SK-N-SH (cell line): ENCODE results near the gene MAPK9. TPM values are rescaled to one million over a fixed set of nuclear protein-coding genes. Genes with fewer than 3 reads are reported as not detected.

Source experiments
- CTCF ChIA-PET: fragments of 300-600, 350-600 bp; formaldehyde crosslinking; extraction: SDS; loops from one replicate; lab custom pipeline; 2021; lab: Yijun Ruan, JAX
- POLR2A ChIA-PET: fragments of 350-600 bp; sonication (Branson Sonifier 250); formaldehyde crosslinking; extraction: SDS; loops from one replicate; lab custom pipeline; 2020; ENCODE audit warnings: antibody characterized with exemption, inconsistent platforms; lab: Yijun Ruan, JAX
- DNase-seq: peaks from one replicate; pipeline ENCODE4 v3.0.0; 2012
- H2AFZ ChIP-seq: fragments of 200-600 bp; sonication (generic); 2 replicates; pipeline ENCODE4 v1.8.1; 2016; ENCODE audit warnings: antibody characterized with exemption, mild to moderate bottlenecking, low read depth
- H3F3A ChIP-seq: fragments of 200-600 bp; sonication (generic); replicated peaks from 2 replicates; pipeline ENCODE3; 2016; ENCODE audit warnings: antibody characterized with exemption, mild to moderate bottlenecking; ENCODE audit not compliant: insufficient read depth
- H3K27ac ChIP-seq, 2 experiments: fragments of 200-500 bp in 1 of 2; fragments of 200-600 bp in 1 of 2; sonication (Bioruptor generic) in 1 of 2; sonication (generic), shearing (Covaris generic) in 1 of 2; 2 replicates each; pipeline versions ENCODE4 v1.5.1 to v1.6.1; 2014 to 2016; ENCODE audit warnings: low read depth in 2 of 2, inconsistent platforms in 1 of 2, low read length in 1 of 2, mild to moderate bottlenecking in 1 of 2, mixed read lengths in 1 of 2
- H3K27me3 ChIP-seq: fragments of 200-600 bp; sonication (generic), shearing (Covaris generic); 2 replicates; pipeline ENCODE4 v1.6.1; 2016; ENCODE audit warnings: mixed run types; ENCODE audit not compliant: insufficient read depth
- H3K36me3 ChIP-seq, 2 experiments: fragments of 200-500 bp in 1 of 2; fragments of 200-600 bp in 1 of 2; sonication (Bioruptor generic) in 1 of 2; sonication (generic) in 1 of 2; replicated peaks in 1 of 2; 2 replicates each; pipeline versions ENCODE3 to v1.5.1; 2014 to 2016; ENCODE audit warnings: low read length in 1 of 2, mild to moderate bottlenecking in 1 of 2; ENCODE audit not compliant: insufficient read depth in 2 of 2, control insufficient read depth in 1 of 2
- H3K4me1 ChIP-seq, 2 experiments: fragments of 200-500 bp in 1 of 2; fragments of 200-600 bp in 1 of 2; sonication (Bioruptor generic) in 1 of 2; sonication (generic), shearing (Covaris generic) in 1 of 2; 2 replicates each; pipeline versions ENCODE4 v1.5.1 to v1.6.1; 2014 to 2016; ENCODE audit warnings: low read depth in 1 of 2, low read length in 1 of 2, mixed run types in 1 of 2; ENCODE audit not compliant: insufficient read depth in 2 of 2, control insufficient read depth in 1 of 2
- H3K4me2 ChIP-seq: fragments of 200-600 bp; sonication (generic), shearing (Covaris generic); 2 replicates; pipeline ENCODE4 v1.6.1; 2017; ENCODE audit warnings: mixed run types
- H3K4me3 ChIP-seq, 2 experiments: fragments of 200-500 bp in 1 of 2; fragments of 200-600 bp in 1 of 2; sonication (Bioruptor generic) in 1 of 2; sonication (generic), shearing (Covaris generic) in 1 of 2; 2 replicates each; pipeline versions ENCODE4 v1.5.1 to v1.8.1; 2014 to 2016; ENCODE audit warnings: low read depth in 2 of 2, inconsistent platforms in 1 of 2, low read length in 1 of 2, mild to moderate bottlenecking in 1 of 2, mixed read lengths in 1 of 2, moderate library complexity in 1 of 2
- H3K79me2 ChIP-seq: fragments of 200-600 bp; sonication (generic); 2 replicates; pipeline ENCODE4 v1.8.1; 2017; ENCODE audit warnings: mild to moderate bottlenecking; ENCODE audit not compliant: insufficient read depth
- H3K9ac ChIP-seq: fragments of 200-600 bp; sonication (generic); 2 replicates; pipeline ENCODE4 v1.6.1; 2017; ENCODE audit warnings: mixed run types
- H3K9me2 ChIP-seq: fragments of 200-600 bp; sonication (generic); 2 replicates; pipeline ENCODE4 v1.6.1; 2017; ENCODE audit warnings: mixed run types
- H3K9me3 ChIP-seq: fragments of 200-600 bp; sonication (generic); 2 replicates; pipeline ENCODE4 v1.6.1; 2017; ENCODE audit warnings: mixed run types, mild to moderate bottlenecking, moderate library complexity
- H4K20me1 ChIP-seq: fragments of 200-600 bp; sonication (generic); 2 replicates; pipeline ENCODE4 v1.6.1; 2017; ENCODE audit warnings: mild to moderate bottlenecking, mixed run types; ENCODE audit not compliant: insufficient read depth
- CHD2 ChIP-seq: fragments of 150-350 bp; IDR thresholded peaks from 2 replicates; pipeline ENCODE4 v1.6.1; 2018; ENCODE audit warnings: low read length; ENCODE audit not compliant: partially characterized antibody
- ELF1 ChIP-seq: IDR thresholded peaks from 2 replicates; pipeline ENCODE4 v1.4.0; 2012
- EZH2phosphoT487 ChIP-seq: fragments of 200-600 bp; sonication (generic); IDR thresholded peaks from 2 replicates; pipeline ENCODE4 v1.6.1; 2017; ENCODE audit warnings: low read depth, mixed run types, mild to moderate bottlenecking, antibody characterized with exemption, moderate library complexity, borderline replicate concordance
- FOXJ3 ChIP-seq: sonication (generic); formaldehyde crosslinking; IDR thresholded peaks from 2 replicates; pipeline ENCODE4 v1.5.1; 2020; ENCODE audit warnings: mild to moderate bottlenecking, missing genetic modification reagents
- GABPA ChIP-seq: IDR thresholded peaks from 2 replicates; pipeline ENCODE4 v1.4.0; 2012; ENCODE audit warnings: low read depth, mild to moderate bottlenecking
- JUND ChIP-seq: IDR thresholded peaks from 2 replicates; pipeline ENCODE4 v1.4.0; 2012
- MEF2A ChIP-seq: IDR thresholded peaks from 2 replicates; pipeline ENCODE4 v1.4.0; 2012; ENCODE audit warnings: low read depth, borderline replicate concordance
- MXI1 ChIP-seq: IDR thresholded peaks from 2 replicates; pipeline ENCODE4 v1.6.1; 2012; ENCODE audit warnings: mild to moderate bottlenecking, low read depth, low read length, improper control_type of control experiment
- RAD21 ChIP-seq: IDR thresholded peaks from 2 replicates; pipeline ENCODE4 v1.6.1; 2012; ENCODE audit warnings: mild to moderate bottlenecking, low read length
- RCOR1 ChIP-seq: fragments of 150-350 bp; IDR thresholded peaks from 2 replicates; pipeline ENCODE4 v1.6.1; 2017; ENCODE audit warnings: antibody characterized with exemption, low read length
- RFX5 ChIP-seq: IDR thresholded peaks from 2 replicates; pipeline ENCODE4 v1.6.1; 2012; ENCODE audit warnings: mild to moderate bottlenecking, improper control_type of control experiment, low read length
- SMC3 ChIP-seq: IDR thresholded peaks from 2 replicates; pipeline ENCODE4 v1.6.1; 2012; ENCODE audit warnings: low read depth, low read length, improper control_type of control experiment
- WGBS: methylation state at CpG from one replicate; pipeline ENCODE4 v1.1.6; 2017; ENCODE audit warnings: low lambda C conversion rate; 5-methylcytosine and 5-hydroxymethylcytosine counted together
- polyA plus RNA-seq, 3 experiments: library from polyadenylated mRNA; depleted of rRNA; stranded (reverse); fragments of >200 nt; gene quantifications; 2 replicates each; pipeline ENCODE4 v1.2.3, GENCODE V29; 2012
- TF ChIP-seq, protein P1 (sequence below): IDR thresholded peaks from 2 replicates; pipeline ENCODE4 v1.4.0; 2012; ENCODE audit warnings: low read depth
- TF ChIP-seq, protein P2 (sequence below): IDR thresholded peaks from 2 replicates; pipeline ENCODE4 v1.6.1; 2012; ENCODE audit warnings: mild to moderate bottlenecking, low read depth, low read length, moderate library complexity
- TF ChIP-seq, protein P3 (sequence below): fragments of 200-600 bp; sonication (generic); IDR thresholded peaks from 2 replicates; pipeline ENCODE4 v1.6.1; 2017; ENCODE audit warnings: antibody characterized with exemption, mild to moderate bottlenecking, moderate library complexity
- TF ChIP-seq, protein P4 (sequence below): fragments of 150-350 bp; IDR thresholded peaks from 2 replicates; pipeline ENCODE4 v1.6.1; 2017; ENCODE audit warnings: antibody characterized with exemption, low read length, low read depth, borderline replicate concordance
- TF ChIP-seq, protein P5 (sequence below): IDR thresholded peaks from 2 replicates; pipeline ENCODE4 v1.4.0; 2012; ENCODE audit warnings: low read depth, borderline replicate concordance

Gene MAPK9
- polyA plus RNA-seq, 1 of the 3 experiments (the other 2 are of a cell fraction): 23.9 TPM

DNA sequence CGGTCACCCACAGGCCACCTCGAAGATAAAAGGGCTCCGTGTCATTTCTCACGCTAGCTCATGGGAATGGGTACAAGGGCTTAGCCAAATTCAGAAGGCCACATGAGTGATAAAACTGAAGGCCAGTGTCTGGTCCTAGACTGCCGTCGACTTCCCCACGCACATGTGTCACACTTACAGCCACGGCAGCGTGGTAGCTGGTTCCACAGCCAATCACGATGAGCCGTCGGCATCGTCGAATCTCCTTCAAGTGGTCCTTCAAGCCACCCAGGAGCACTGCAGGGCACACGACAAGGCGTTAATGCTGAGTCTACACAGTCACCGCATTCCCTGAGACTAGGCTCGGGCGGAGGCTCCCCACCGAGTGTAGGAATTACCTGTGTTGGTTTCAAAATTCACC, 24.7 kb upstream of the MAPK9 start (continued):
- TF ChIP-seq JUND: no peak

DNA sequence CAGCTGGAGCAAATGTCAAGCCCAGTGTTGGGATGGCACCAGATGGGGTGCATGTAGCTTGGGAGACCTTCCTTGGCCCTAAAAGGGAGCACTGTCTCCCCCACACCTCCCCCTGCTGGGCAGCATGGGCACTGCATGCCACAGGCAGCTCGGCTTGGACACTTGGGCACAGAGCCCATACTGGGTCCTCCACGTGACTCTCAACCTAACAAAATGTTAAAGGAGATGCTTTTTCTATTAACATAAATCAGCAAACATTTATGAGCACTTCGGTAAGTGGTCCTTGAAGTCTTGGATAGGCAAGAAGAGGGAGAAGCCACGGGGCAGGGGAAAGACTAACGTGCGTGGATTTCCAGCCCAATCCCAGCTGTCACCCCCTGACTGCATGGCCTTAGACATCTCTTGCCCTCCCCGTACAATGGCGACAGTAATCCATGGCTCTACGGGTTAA, 23.9 kb upstream of the MAPK9 start:
- H3K9me3 ChIP-seq: no peaks in the 10 kb centered on the region
- H3K4me3 ChIP-seq: no peak overlapping the region; a peak in 1 of 4 replicates
- H3K4me1 ChIP-seq: peaks cover 0 to 2% of the 10 kb centered on the region in 2 experiments; a peak in 1 of 4 replicates
- H3K79me2 ChIP-seq: no peaks in the 10 kb centered on the region
- H3K36me3 ChIP-seq: no peaks in the 10 kb centered on the region
- TF ChIP-seq, protein P1, sequence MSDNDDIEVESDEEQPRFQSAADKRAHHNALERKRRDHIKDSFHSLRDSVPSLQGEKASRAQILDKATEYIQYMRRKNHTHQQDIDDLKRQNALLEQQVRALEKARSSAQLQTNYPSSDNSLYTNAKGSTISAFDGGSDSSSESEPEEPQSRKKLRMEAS: no peak
- TF ChIP-seq RAD21: peak; percentile 75
- TF ChIP-seq SMC3: peak; percentile 80
- TF ChIP-seq GABPA: no peak
- TF ChIP-seq, protein P2, sequence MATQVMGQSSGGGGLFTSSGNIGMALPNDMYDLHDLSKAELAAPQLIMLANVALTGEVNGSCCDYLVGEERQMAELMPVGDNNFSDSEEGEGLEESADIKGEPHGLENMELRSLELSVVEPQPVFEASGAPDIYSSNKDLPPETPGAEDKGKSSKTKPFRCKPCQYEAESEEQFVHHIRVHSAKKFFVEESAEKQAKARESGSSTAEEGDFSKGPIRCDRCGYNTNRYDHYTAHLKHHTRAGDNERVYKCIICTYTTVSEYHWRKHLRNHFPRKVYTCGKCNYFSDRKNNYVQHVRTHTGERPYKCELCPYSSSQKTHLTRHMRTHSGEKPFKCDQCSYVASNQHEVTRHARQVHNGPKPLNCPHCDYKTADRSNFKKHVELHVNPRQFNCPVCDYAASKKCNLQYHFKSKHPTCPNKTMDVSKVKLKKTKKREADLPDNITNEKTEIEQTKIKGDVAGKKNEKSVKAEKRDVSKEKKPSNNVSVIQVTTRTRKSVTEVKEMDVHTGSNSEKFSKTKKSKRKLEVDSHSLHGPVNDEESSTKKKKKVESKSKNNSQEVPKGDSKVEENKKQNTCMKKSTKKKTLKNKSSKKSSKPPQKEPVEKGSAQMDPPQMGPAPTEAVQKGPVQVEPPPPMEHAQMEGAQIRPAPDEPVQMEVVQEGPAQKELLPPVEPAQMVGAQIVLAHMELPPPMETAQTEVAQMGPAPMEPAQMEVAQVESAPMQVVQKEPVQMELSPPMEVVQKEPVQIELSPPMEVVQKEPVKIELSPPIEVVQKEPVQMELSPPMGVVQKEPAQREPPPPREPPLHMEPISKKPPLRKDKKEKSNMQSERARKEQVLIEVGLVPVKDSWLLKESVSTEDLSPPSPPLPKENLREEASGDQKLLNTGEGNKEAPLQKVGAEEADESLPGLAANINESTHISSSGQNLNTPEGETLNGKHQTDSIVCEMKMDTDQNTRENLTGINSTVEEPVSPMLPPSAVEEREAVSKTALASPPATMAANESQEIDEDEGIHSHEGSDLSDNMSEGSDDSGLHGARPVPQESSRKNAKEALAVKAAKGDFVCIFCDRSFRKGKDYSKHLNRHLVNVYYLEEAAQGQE: no peak
- TF ChIP-seq RCOR1: no peak
- TF ChIP-seq ELF1: no peak
- no peak for TF ChIP-seq EZH2phosphoT487
- TF ChIP-seq, protein P3, sequence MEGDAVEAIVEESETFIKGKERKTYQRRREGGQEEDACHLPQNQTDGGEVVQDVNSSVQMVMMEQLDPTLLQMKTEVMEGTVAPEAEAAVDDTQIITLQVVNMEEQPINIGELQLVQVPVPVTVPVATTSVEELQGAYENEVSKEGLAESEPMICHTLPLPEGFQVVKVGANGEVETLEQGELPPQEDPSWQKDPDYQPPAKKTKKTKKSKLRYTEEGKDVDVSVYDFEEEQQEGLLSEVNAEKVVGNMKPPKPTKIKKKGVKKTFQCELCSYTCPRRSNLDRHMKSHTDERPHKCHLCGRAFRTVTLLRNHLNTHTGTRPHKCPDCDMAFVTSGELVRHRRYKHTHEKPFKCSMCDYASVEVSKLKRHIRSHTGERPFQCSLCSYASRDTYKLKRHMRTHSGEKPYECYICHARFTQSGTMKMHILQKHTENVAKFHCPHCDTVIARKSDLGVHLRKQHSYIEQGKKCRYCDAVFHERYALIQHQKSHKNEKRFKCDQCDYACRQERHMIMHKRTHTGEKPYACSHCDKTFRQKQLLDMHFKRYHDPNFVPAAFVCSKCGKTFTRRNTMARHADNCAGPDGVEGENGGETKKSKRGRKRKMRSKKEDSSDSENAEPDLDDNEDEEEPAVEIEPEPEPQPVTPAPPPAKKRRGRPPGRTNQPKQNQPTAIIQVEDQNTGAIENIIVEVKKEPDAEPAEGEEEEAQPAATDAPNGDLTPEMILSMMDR: peak; percentile 90
- TF ChIP-seq FOXJ3 (CRISPR knock-in tag): no peak
- no peak for TF ChIP-seq RFX5
- TF ChIP-seq, protein P4, sequence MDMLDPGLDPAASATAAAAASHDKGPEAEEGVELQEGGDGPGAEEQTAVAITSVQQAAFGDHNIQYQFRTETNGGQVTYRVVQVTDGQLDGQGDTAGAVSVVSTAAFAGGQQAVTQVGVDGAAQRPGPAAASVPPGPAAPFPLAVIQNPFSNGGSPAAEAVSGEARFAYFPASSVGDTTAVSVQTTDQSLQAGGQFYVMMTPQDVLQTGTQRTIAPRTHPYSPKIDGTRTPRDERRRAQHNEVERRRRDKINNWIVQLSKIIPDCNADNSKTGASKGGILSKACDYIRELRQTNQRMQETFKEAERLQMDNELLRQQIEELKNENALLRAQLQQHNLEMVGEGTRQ: peak; percentile 35
- TF ChIP-seq MXI1: peak; percentile 43; the same call in 1 of the 2 replicates
- TF ChIP-seq, protein P5, sequence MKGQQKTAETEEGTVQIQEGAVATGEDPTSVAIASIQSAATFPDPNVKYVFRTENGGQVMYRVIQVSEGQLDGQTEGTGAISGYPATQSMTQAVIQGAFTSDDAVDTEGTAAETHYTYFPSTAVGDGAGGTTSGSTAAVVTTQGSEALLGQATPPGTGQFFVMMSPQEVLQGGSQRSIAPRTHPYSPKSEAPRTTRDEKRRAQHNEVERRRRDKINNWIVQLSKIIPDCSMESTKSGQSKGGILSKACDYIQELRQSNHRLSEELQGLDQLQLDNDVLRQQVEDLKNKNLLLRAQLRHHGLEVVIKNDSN: peak; percentile 74; the same call in 1 of the 2 replicates
- no peak for TF ChIP-seq MEF2A
- no peak for TF ChIP-seq CHD2
- H3K27me3 ChIP-seq: no peaks in the 10 kb centered on the region
- peak; percentile 85 for DNase-seq
- no peaks in the 10 kb centered on the region for H3F3A ChIP-seq
- ChIA-PET CTCF (interaction anchor here (0.6 to 4.6 kb wide), 55 partner anchors 9 to 647 kb away, joined by 3 to 131 read pairs (median 4); partner anchors contain the start of genes GFPT2 and RASGEF1C), POLR2A (interaction anchor here (1.2 kb wide), 1 partner anchor 22 kb away, joined by 6 read pairs; no protein-coding TSS in a partner anchor)
- H3K27ac ChIP-seq: no peak overlapping the region
- WGBS: 52% methylated on average over 9 of the region's 9 CpGs
- H4K20me1 ChIP-seq: no peaks in the 10 kb centered on the region
- H3K9ac ChIP-seq: no peak overlapping the region
- H3K4me2 ChIP-seq: no peak overlapping the region
- no peak overlapping the region for H2AFZ ChIP-seq
- no peaks in the 10 kb centered on the region for H3K9me2 ChIP-seq
